ENCODE data around the gene SLC37A4.
"Not testable (repeated sequence)": the region's sequence is repeated elsewhere in the genome, so short reads cannot be mapped to it uniquely, and the experiment has no call there.

SLC37A4 gene

DNA sequence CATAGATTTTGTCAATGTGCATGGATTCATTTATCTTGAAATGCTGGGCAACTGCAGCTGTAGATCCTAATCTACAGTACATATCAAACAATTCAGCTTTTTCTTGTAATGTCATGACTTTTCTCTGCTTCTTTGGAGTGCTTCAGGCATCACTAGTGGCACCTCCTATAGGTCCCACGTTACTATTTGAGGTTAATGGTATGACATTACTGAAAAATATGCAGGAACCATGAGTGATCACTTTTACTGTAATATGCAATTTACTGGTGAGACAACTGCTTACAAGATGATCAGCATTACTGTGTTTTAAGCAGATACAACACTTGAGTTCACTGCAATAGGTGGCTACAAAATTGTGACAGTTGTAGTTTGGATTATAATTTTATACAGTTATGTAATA lies 29.8 kb downstream of the SLC37A4 start:
- H3K27ac ChIP-seq (ENCODE audit: insufficient read depth, low read length, poor library complexity, severe bottlenecking), result no peak overlapping the region
- H3K4me1 ChIP-seq (ENCODE audit: control insufficient read depth, insufficient read depth, low read length, poor library complexity, severe bottlenecking), result peaks cover 17% of the 10 kb centered on the region
- DNase-seq, result no peak
- no peaks in the 10 kb centered on the region for H3K9me3 ChIP-seq (ENCODE audit: control insufficient read depth, low read length)
- no peak overlapping the region for H3K4me3 ChIP-seq (ENCODE audit: insufficient read depth, low read depth, low read length, poor library complexity, severe bottlenecking)
- no peaks in the 10 kb centered on the region for H3K27me3 ChIP-seq (replicated peaks; ENCODE audit: control insufficient read depth, insufficient read depth, low read length, poor library complexity, severe bottlenecking)
- peaks cover 29% of the 10 kb centered on the region for H3K36me3 ChIP-seq (ENCODE audit: control insufficient read depth, insufficient read depth, low read length)

DNA sequence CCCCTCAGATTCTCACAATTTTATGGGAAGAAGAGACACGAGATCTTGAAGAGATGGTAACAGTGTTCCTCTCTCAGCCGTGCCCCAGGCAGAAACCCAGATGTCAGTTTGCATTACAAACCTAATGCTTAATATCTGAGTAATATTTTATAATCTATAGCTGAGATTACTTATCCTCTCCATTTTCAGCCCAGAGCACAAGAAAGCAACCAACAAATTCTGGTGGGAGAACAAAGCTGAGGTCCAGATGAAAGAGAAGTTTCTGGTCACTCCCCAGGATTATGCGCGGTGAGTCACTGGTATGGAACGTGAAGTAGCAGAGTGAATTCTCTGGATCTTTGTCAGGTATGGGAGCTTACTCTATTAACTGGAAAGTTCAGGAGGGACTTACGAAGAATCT lies 31.9 kb downstream of the SLC37A4 start:
- H3K4me1 ChIP-seq (ENCODE audit: control insufficient read depth, insufficient read depth, low read length, poor library complexity, severe bottlenecking), result peaks cover 17% of the 10 kb centered on the region
- peaks cover 25% of the 10 kb centered on the region for H3K36me3 ChIP-seq (ENCODE audit: control insufficient read depth, insufficient read depth, low read length)
- no peaks in the 10 kb centered on the region for H3K9me3 ChIP-seq (ENCODE audit: control insufficient read depth, low read length)
- no peak for DNase-seq
- H3K27ac ChIP-seq (ENCODE audit: insufficient read depth, low read length, poor library complexity, severe bottlenecking), result peak overlapping the region; percentile 85
- H3K27me3 ChIP-seq (replicated peaks; ENCODE audit: control insufficient read depth, insufficient read depth, low read length, poor library complexity, severe bottlenecking), result no peaks in the 10 kb centered on the region
- peak overlapping the region; percentile 78 for H3K4me3 ChIP-seq (ENCODE audit: insufficient read depth, low read depth, low read length, poor library complexity, severe bottlenecking)

DNA sequence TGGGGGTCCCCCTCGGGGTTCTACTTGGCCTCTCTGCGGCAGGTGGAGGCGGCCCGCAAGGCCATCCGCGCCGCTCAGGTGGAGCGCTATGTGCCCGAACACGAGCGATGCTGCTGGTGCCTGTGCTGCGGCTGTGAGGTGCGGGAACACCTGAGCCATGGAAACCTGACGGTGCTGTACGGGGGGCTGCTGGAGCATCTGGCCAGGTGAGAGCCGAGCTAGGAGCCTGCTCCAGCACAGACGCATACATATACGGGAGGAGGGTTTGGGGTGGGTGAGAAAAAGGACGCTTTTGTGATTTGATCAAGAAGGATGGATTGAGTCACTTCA lies 32.3 kb downstream of the SLC37A4 start:
- Histone ChIP-seq H3K36me3 (ENCODE audit: control insufficient read depth, insufficient read depth, low read length) (peaks cover 25% of the 10 kb centered on the region), H3K4me1 (ENCODE audit: control insufficient read depth, insufficient read depth, low read length, poor library complexity, severe bottlenecking) (peaks cover 17% of the 10 kb centered on the region), H3K9me3 (ENCODE audit: control insufficient read depth, low read length) (no peaks in the 10 kb centered on the region), H3K27me3 (replicated peaks; ENCODE audit: control insufficient read depth, insufficient read depth, low read length, poor library complexity, severe bottlenecking) (no peaks in the 10 kb centered on the region), H3K27ac (ENCODE audit: insufficient read depth, low read length, poor library complexity, severe bottlenecking) (peak overlapping the region; percentile 85), H3K4me3 (ENCODE audit: insufficient read depth, low read depth, low read length, poor library complexity, severe bottlenecking) (peak overlapping the region; percentile 78)
- DNase-seq, result no peak

DNA sequence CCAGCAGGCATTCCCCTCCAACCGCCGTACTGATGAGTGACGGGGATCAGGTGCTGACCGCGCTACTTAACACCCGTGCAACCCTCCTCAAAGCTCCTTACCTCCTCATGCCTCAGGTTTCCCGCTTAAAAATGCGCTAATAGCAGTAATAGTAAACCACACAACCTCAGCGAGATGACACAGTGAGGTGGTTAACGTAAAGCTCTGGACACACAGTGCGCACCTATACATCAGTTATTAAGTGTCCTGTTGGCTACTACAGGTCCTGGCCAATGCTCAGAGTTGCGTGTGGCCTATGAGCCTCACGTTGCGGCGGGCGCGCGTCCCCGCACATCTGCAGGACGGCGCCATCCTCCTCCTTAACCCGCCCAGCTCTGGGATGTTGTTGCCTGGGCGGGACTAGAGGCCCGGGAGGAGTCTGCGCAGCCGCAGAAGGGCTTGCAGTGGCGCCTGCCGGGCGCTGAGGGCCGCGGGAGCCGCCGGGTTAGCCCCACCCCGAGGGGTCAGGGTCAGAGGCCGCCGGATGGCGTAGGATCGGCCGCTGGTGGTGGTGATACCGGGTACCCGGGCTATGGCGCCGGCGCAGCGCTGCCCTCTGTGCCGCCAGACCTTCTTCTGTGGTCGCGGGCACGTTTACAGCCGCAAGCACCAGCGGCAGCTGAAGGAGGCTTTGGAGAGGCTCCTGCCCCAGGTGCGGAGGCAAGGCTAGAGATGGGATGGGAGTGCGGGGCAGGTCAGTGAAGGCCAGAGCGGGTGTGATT lies 32.9 kb downstream of the SLC37A4 start, which contains the start of gene CENATAC:
Gene CENATAC, plus strand, starts transcription at position 512 of the 761 bp plus-strand sequence. Its CDS starts 60 bp downstream, at position 572.
- peaks cover 20% of the 10 kb centered on the region for H3K36me3 ChIP-seq (ENCODE audit: control insufficient read depth, insufficient read depth, low read length)

DNA sequence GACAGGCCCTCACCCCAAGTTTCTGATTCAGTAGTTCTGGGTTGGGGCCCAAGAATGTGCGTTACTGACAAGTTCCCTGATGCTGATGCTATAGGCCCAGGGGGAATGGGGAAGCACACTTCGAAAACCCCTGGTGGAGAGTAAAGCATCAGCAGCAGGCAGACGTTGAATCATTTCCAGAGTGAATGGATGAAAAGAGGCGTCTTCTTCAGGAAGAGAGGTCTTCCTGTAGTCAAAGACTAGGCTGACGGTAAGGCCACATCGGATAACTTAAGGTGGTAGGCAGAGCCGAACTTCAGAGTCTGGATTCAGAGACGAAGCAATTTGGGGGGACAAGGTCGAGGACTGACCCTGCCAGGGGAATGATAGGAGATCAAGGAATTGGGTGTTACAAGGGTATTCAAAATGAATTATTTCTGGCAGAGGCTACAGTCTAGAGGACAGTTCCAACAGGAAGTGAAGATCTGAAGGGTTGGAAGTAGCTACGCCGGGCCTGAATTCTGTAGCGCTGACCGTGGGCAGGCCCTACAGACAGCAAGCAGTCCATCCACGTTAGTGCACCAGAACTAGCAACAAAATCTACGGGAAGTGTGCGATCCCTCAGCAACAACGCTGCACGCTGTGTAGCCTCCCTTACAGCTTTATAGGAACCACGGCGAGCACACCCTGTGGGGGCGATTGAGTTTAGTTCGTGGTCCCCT lies 33.6 kb downstream of the SLC37A4 start:
- Histone ChIP-seq H3K9me3 (ENCODE audit: control insufficient read depth, low read length) (no peaks in the 10 kb centered on the region), H3K27me3 (replicated peaks; ENCODE audit: control insufficient read depth, insufficient read depth, low read length, poor library complexity, severe bottlenecking) (no peaks in the 10 kb centered on the region), H3K4me1 (ENCODE audit: control insufficient read depth, insufficient read depth, low read length, poor library complexity, severe bottlenecking) (peaks cover 17% of the 10 kb centered on the region), H3K36me3 (ENCODE audit: control insufficient read depth, insufficient read depth, low read length) (peaks cover 20% of the 10 kb centered on the region), H3K27ac (ENCODE audit: insufficient read depth, low read length, poor library complexity, severe bottlenecking) (peak overlapping the region; percentile 85), H3K4me3 (ENCODE audit: insufficient read depth, low read depth, low read length, poor library complexity, severe bottlenecking) (peak overlapping the region; percentile 78)
- DNase-seq, result peak in 2 of 3 donors; percentile 13 to 30

More for the DNA sequence above, 32.9 kb downstream of the SLC37A4 start, which contains the start of gene CENATAC:
- H3K27ac ChIP-seq (ENCODE audit: insufficient read depth, low read length, poor library complexity, severe bottlenecking), result peak within 1 kb of the TSS; percentile 85
- DNase-seq, result peak; percentile 92 to 96 (median 93)
- no peaks in the 10 kb centered on the region for H3K27me3 ChIP-seq (replicated peaks; ENCODE audit: control insufficient read depth, insufficient read depth, low read length, poor library complexity, severe bottlenecking)
- peak within 1 kb of the TSS; percentile 78 for H3K4me3 ChIP-seq (ENCODE audit: insufficient read depth, low read depth, low read length, poor library complexity, severe bottlenecking)
- H3K4me1 ChIP-seq (ENCODE audit: control insufficient read depth, insufficient read depth, low read length, poor library complexity, severe bottlenecking), result peaks cover 17% of the 10 kb centered on the region
- H3K9me3 ChIP-seq (ENCODE audit: control insufficient read depth, low read length), result no peaks in the 10 kb centered on the region

DNA sequence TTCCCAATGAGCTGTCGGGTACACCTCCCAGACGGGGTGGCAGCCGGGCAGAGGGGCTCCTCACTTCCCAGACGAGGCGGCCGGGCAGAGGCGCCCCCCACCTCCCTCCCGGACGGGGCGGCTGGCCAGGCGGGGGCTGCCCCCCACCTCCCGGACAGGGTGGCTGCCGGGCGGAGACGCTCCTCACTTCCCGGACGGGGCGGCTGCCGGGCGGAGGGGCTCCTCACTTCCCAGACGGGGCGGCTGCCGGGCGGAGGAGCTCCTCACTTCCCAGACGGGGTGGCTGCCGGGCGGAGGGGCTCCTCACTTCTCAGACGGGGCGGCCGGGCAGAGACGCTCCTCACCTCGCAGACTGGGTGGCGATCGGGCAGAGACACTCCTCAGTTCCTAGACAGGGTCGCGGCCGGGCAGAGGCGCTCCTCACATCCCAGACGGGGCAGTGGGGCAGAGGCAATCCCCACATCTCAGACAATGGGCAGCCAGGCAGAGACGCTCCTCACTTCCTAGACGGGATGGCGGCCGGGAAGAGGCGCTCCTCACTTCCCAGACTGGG lies 39.1 kb downstream of the SLC37A4 start:
- not testable (repeated sequence) for H3K27ac ChIP-seq (ENCODE audit: insufficient read depth, low read length, poor library complexity, severe bottlenecking); H3K4me1 ChIP-seq (ENCODE audit: control insufficient read depth, insufficient read depth, low read length, poor library complexity, severe bottlenecking); H3K4me3 ChIP-seq (ENCODE audit: insufficient read depth, low read depth, low read length, poor library complexity, severe bottlenecking); H3K36me3 ChIP-seq (ENCODE audit: control insufficient read depth, insufficient read depth, low read length); DNase-seq; H3K9me3 ChIP-seq (ENCODE audit: control insufficient read depth, low read length); H3K27me3 ChIP-seq (replicated peaks; ENCODE audit: control insufficient read depth, insufficient read depth, low read length, poor library complexity, severe bottlenecking)

DNA sequence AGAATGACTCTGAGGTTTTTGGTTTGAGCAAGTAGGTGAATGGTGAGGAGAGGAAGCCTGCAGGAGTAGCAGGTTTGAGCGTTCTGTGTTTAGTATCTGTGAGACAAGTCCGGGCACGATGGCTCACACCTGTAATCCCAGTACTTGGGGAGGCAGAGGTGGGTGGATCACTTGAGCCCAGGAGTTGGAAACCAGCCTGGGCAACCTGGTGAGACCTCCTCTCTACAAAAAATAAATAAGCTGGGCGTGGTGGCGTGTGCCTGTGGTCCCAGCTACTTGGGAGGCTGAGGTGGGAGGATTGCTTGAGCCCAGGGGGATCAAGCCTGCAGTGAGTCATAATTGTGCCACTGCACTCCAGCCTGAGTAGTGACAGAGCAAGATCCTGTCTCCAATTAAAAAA lies 42.4 kb downstream of the SLC37A4 start:
- no peak for DNase-seq
- H3K4me1 ChIP-seq (ENCODE audit: control insufficient read depth, insufficient read depth, low read length, poor library complexity, severe bottlenecking), result no peaks in the 10 kb centered on the region

DNA sequence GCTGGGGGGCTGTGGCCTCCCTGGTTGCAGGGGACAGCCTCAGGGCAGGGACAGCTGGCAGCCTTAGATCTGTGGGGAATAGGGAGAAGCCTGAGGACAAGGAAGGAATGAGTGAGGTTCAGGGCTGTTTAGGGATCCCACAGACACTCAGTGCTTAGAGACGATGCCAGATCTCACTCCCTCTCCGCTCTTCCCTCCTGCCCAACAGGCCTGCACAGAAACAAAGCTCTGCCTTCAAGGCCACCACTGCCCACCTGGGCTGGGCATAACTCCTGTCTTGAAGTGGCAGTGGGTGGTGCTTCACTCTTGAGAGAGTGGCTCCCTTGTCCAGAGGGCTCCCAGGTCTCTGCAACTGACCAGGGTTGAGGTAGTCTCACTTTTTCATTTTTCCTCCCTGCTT lies 45.9 kb downstream of the SLC37A4 start:
- Histone ChIP-seq H3K4me1 (ENCODE audit: control insufficient read depth, insufficient read depth, low read length, poor library complexity, severe bottlenecking) (no peaks in the 10 kb centered on the region), H3K9me3 (ENCODE audit: control insufficient read depth, low read length) (no peaks in the 10 kb centered on the region), H3K4me3 (ENCODE audit: insufficient read depth, low read depth, low read length, poor library complexity, severe bottlenecking) (no peak overlapping the region), H3K27ac (ENCODE audit: insufficient read depth, low read length, poor library complexity, severe bottlenecking) (no peak overlapping the region), H3K36me3 (ENCODE audit: control insufficient read depth, insufficient read depth, low read length) (no peaks in the 10 kb centered on the region), H3K27me3 (replicated peaks; ENCODE audit: control insufficient read depth, insufficient read depth, low read length, poor library complexity, severe bottlenecking) (no peaks in the 10 kb centered on the region)
- no peak for DNase-seq

More for the DNA sequence above, 42.4 kb downstream of the SLC37A4 start:
- Histone ChIP-seq H3K9me3 (ENCODE audit: control insufficient read depth, low read length) (no peaks in the 10 kb centered on the region), H3K4me3 (ENCODE audit: insufficient read depth, low read depth, low read length, poor library complexity, severe bottlenecking) (no peak overlapping the region), H3K27ac (ENCODE audit: insufficient read depth, low read length, poor library complexity, severe bottlenecking) (no peak overlapping the region), H3K36me3 (ENCODE audit: control insufficient read depth, insufficient read depth, low read length) (no peaks in the 10 kb centered on the region), H3K27me3 (replicated peaks; ENCODE audit: control insufficient read depth, insufficient read depth, low read length, poor library complexity, severe bottlenecking) (no peaks in the 10 kb centered on the region)

DNA sequence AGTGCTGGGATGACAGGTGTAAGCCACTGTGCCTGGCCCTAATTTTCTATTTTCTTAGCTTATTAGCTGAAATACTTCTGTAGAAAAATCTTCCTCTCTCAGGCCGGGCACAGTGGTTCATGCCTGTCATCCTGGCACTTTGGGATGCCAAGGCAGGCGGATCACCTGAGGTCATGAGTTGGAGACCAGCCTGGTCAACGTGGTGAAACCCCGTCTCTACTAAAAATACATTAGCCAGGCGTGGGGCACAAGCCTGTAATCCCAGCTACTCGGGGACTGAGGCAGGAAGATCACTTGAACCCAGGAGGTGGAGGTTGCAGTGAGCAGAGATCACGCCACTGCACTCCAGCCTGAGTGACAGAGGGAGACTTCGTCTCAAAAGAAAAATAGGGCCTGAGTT lies 46.3 kb downstream of the SLC37A4 start:
- not testable (repeated sequence) for H3K27ac ChIP-seq (ENCODE audit: insufficient read depth, low read length, poor library complexity, severe bottlenecking); H3K9me3 ChIP-seq (ENCODE audit: control insufficient read depth, low read length); H3K36me3 ChIP-seq (ENCODE audit: control insufficient read depth, insufficient read depth, low read length); DNase-seq; H3K4me1 ChIP-seq (ENCODE audit: control insufficient read depth, insufficient read depth, low read length, poor library complexity, severe bottlenecking); H3K4me3 ChIP-seq (ENCODE audit: insufficient read depth, low read depth, low read length, poor library complexity, severe bottlenecking); H3K27me3 ChIP-seq (replicated peaks; ENCODE audit: control insufficient read depth, insufficient read depth, low read length, poor library complexity, severe bottlenecking)

Measured in effector memory CD4-positive, alpha-beta T cell (primary cell).